ENCODE measurements around the gene RACGAP1.

RACGAP1 gene

DNA sequence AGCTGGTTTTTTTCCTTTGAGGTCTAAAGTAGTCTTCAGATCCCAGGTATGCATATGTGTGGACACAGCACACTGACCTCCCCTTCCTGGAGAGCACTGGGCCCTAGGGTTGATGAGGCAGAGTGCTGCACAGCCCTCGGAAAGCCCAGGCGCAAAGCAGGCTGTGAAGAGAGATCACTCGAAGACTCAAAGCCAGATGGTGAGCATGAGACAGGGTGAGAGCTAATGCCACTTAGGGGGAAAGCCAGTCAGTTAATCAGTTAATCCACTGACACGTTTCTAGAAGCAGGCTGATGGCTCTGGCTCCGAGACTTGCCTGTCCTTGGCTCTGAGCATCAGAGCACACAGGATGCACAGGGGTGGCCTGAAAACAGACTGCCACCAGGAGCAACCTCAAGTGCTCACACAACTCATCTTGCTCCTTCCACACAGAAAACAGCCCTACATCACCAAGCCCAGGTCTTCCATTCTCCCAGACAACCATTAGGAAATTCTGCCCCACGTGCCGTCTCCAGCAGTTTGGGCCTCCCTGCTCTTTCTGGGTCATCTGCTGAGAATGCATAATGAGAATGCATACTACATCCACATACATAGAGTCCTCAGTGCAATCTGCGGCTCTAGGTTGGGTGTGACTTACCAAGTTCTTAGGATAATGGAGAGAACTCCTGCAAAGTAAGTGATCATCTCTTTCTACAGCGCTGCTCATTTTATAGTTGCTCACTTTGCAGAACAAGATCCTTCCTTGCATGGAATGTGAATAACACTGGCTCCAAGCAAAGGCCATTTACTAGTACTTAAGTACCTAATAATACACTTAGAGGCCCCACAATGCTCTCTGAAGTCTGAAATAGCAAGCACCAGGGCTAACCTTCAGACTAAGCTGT, 40.6 kb downstream of the RACGAP1 start:
- DNase-seq: no peak

DNA sequence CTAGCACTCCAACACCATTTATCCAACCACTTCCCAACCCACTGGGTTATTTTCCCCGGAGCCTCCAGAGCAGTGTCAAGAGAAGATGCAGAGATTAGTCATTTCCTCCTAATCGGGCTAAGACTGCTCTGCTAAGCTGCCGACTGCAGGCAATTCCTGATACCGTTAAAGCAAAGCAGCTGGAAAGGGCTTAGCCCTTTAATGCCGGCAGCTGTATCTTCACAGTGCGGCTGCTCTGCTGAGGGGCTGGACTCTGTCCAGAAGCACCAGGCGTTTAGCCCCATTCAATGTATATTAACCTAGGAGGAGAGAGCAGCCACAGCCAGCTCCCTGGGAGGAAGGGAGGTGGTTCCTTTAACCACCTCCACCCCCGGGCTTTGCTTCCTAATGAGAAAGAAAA, 41.4 kb downstream of the RACGAP1 start:
- peak; percentile 57 for DNase-seq

- DNase-seq: no peak
Observed at GRCh38 chr12:49982246-49983087, 42.8 kb downstream of the RACGAP1 start.

DNA sequence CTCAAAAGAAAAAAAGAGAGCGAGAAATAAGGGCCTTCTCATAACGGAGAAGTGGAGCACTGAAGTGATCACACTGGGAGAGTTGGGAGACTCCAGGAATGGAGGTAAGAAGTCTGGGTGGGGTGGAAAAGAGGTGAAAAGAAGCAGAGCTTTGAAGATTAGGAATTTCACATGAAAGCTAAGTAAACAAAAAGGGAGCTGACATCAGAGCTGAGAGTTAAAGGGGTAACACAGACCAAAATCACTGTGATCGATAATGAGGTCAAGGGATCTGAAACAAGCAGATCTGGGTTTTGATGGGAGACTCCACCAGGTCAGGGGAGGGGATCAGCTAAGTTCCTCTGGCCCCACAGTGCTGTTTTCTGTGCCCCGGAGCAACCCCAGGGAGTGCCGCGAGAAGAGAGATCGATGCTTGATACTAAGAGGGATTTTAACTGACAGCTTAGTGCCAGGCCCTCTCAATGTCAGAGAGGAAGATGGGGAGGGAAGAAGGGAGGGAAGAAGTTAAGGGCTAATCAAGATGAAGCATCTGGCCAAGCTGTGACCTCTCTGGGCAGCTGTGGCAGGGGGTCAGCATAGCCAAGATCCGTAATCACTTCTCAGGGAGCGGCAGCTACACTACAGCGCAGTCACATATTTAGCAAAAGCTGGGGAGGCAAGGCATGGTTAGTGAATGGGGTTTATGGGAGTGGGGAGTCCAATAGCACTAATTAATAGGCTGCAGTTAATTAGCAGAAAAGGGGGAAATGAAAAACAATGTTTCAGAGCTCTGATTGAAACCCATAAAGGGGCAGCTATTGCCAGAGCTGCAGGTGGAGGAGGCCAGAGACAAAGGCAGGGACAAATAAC, 44.6 kb downstream of the RACGAP1 start:
- no peak for DNase-seq

DNA sequence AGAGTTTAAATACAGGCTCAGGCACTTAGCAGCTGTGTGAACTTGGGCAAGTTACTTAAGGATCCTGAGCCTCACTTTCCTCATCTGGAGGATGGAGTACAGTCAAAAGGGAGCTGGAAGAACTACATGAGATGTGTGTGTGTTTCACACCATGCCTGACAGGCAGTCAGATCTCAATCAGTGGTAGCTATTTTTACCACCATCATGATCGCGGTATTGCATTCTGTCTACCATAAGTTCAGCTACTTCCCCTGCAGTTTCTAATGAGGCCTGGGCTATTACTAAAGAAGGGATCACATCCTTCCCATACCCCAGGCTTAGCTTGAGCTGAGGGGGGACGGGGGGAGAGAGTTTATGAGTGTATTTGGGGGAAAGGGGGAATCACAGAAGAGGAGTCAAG, 45.5 kb downstream of the RACGAP1 start:
- DNase-seq: no peak

DNA sequence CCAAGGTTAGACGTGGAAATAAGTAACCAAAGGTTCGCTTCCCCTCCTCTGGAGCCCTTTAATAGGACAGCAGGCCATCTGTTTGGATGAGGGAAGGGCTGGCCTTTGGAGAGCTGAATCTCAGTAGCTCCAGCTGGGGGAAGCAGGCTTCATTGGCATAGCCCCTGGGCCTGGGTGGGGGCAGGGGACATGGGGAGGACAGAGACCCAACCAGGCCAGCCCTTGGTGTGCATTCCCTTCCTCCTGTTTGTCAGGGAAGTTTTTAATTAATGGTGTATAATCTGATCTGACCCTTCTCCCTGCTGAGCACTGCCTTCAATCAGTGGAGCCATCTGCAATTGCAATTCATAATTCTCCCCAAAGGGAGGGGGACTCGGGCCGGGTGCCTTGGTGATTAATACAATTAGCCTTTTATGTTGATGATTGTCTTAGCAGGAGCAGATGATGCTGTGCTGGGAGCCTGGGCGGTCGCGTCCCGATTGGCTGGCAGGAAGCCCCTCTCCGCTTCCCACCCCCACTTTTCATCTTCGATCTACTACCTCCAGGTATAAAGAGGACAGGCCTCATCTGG, 46.2 kb downstream of the RACGAP1 start:
- DNase-seq: no peak

DNA sequence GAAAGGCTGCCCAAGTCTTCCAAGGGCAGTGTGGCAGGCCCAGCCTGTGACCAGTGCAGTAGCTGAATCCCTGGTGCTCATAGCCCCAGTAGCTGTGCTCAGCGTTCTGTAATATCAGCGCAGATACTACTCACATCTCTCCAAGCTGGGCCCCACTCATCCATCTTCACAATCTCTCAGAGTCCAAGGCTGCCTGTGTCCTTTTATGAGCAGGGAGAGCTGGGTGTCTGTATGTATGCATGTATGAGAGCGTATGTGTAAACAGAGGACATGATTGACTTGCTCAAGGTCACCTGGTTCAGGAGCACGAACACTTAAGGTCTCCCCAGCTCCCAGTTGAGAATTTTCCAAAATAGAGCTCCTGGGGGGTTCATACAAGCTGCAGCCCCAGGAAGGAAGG, 47.2 kb downstream of the RACGAP1 start:
- no peak for DNase-seq

DNA sequence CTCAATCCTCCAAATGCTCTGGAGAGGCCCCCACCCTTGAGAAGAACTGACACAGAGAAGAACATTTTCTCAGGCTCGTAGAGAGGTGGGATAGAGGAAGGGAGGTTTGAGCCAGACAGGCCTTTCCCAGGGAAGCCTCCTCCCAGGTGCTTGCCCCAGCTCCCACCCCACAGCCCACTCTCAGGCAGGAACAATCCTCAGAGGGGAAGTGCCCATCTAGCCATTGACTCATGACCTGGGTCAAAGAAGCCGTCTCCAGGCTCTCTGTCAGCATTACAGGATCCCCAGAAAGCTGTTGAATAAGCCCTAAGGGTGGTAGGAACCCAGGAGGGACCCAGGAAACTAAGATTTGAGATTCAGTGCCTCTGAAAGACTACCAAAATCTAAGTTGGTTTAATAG, 48.7 kb downstream of the RACGAP1 start:
- no peak for DNase-seq

DNA sequence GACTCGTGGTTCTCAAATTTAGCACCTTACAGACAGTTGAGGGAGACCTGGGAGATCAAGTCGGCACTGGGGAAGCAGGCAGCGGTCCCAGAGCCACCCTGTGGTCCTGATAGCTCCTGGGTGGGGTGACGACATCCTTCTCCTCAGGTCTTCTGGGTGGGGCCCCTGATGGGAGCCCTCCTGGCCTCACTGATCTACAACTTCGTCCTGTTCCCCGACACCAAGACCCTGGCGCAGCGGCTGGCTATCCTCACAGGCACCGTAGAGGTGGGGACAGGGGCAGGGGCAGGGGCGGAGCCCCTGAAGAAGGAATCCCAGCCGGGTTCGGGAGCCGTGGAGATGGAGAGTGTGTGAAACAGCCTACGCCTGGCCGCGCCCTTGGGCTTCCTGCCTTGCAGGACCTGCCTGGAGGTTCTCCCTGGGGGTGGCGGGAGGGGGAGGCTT, 50.0 kb downstream of the RACGAP1 start:
- no peak for DNase-seq

- DNase-seq: no peak
Observed at GRCh38 chr12:49974677-49975317, 50.5 kb downstream of the RACGAP1 start.

- DNase-seq: no peak
Observed at GRCh38 chr12:49974231-49974675, 51.0 kb downstream of the RACGAP1 start.

DNA sequence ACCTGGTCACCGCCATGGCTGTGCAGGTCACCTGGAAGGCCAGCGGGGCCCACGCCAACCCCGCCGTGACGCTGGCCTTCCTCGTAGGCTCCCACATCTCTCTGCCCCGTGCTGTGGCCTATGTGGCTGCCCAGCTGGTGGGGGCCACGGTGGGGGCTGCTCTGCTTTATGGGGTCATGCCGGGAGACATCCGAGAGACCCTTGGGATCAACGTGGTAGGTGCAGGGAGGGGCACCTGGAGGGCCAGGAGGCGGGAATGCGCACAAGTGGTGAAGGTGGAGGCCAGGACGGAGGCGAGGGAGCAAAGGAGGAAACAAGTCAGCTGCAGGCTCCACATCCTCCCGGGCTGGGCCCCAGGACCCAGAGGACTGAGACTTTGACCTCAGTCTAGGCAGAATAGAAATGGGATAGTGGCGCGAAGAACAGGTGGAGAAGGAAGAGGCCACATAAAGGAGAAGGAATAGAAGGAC, 51.9 kb downstream of the RACGAP1 start:
- no peak for DNase-seq

DNA sequence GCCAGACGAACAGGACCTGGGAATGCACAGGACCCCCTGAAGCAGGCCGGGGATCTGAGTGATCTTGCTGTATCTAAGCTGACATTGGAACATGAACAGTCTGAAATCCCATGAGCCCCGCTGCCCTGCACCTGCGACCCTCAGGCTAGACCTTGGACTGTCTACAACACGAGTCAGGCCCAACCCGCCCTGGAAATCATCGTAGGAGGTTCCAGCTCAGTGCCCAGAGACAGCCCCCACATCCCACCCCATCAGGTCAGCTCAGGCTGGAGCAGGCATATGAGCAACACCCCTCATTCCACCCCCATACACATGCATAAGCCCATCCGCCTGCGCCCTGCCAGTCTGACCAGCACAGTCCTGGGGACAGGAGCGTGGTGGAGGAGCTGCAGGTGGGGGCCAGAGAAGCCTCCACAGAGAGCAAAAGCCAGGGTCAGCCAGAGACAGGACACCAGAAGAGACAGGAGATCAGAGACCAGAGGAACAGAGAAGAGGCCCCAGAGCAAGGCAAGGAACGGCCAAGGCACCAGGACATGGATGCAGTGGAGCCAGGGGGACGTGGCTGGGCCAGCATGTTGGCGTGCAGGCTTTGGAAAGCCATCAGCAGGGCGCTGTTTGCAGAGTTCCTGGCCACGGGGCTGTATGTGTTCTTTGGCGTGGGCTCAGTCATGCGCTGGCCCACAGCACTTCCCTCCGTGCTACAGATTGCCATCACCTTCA, 52.5 kb downstream of the RACGAP1 start, which contains the start of gene AQP6:
TSS of gene AQP6 (plus strand) at position 307 of the 720 bp plus-strand sequence. CDS start at position 534, 227 bp downstream.
- no peak for DNase-seq

DNA sequence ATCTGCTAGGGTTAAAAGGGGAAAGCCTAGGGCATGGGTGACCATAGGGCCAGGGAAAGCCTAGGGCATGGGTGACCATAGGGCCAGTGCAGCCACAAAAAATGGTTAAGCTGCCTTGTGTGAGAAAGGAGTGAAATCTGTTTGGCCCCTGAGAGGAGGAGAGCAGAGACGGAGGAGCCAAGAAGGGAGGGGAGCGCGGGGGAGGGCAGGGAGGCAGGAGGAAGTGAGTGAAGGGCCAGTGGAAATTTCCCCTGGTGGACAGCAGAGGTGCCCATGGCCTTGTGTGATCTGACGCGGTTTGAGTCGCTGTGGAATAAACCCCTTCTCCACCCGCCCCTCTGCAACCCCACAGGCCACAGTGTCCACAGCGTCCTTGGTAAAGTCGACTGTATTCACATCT, 53.2 kb downstream of the RACGAP1 start:
- DNase-seq: no peak

DNA sequence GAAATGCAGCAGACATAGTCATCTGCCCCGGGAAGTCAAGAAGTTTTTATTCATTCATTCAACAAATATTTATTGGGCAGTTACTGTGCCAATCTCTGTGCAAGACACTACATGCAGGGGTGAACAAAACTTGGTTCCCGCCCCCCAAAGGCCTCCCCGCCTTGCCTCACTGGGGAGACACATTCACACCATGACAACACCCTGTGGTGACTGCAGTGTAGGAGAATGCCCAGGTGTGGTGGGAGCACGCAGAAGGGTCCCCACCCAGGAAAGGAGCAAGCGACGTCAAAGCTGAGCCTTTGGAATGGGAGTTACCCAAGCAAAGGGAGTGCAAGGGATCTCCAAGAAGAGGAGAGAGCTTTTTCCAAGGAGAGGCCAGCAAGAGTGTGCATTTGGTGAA, 54.2 kb downstream of the RACGAP1 start:
- DNase-seq: no peak

DNA sequence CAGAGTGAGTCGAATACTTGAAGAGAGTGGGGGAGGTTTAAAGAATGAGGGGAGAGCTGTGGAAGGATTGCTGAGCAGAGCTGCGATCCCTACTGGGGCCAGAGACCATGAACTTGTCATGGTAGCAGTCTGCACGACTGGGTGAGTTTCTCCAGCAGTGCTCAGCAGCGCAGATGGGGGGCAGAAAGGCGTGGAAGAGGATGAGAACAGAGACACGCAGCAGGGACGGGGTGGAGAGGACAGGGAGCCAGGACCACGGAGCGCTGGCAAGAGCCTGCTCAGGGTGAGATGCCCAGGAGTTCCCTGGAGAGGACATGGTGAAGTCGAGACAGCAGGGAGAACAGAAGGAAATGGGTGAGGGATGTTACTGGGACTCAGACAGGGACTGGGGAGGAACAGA, 54.6 kb downstream of the RACGAP1 start:
- DNase-seq: no peak

- no peak for DNase-seq
Observed at GRCh38 chr12:49969651-49970429, 55.5 kb downstream of the RACGAP1 start.

DNA sequence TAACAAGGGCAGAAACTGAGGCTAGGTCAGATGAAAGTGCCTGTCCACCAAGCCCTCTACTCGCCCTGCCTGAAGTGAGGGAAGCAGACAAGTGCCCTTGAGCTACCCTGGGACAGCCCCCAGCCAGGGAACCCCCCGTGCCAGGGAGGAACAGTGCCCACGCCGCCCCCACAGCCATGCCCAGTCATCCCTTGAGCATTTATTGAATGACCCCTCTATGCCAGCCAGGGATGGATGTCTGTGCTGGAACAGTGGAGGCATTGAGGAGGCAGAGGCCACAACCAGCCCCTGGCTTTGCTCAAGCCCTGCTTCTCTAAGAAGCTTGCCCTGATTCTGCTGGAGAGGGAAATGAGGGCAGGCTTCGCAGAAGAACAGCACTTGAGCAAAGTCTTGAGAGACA, 56.3 kb downstream of the RACGAP1 start:
- no peak for DNase-seq

DNA sequence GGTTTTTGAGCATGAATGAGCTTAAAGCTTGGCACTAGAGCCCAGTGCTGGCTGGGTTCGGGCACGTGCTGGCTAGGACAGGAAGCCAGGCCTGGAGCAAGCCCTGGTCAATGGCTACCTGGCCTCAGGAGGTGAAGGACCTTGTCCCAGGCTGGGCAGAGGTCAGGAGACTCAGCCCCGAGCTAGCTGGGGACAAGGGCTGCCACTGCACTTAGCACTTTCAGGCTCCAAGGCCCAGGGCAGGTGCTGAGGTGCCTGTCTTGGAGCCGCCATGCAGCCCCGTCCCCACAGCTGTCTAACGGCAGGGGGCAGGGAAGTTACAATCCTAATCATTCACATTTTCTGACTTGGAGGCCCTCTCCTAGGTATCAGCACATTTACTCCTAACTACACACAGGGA, 56.8 kb downstream of the RACGAP1 start:
- no peak for DNase-seq

GRCh38 chr12:49967777-49968250, 57.5 kb downstream of the RACGAP1 start:
- no peak for DNase-seq

All from DMS79 (cell line).